OCI-LY3 (cell line): ENCODE data around the gene OTOGL.

Experiments
- H2AFZ ChIP-seq: fragments of 200-600, 300-600 bp; shearing (Covaris generic); 2 replicates; pipeline ENCODE4 v1.6.0; 2014; ENCODE audit warnings: antibody characterized with exemption, low read depth, low read length
- H3K27ac ChIP-seq: fragments of 200-600, 300-600 bp; sonication (generic); 2 replicates; pipeline ENCODE4 v1.5.1; 2014; ENCODE audit warnings: mild to moderate bottlenecking, low read length, moderate library complexity, mixed read lengths
- H3K27me3 ChIP-seq: fragments of 200-600, 300-600 bp; sonication (generic); 2 replicates; pipeline ENCODE4 v1.6.1; 2014; ENCODE audit warnings: low read depth, low read length, mixed read lengths
- H3K36me3 ChIP-seq: fragments of 200-600, 300-600 bp; sonication (generic); replicated peaks from 2 replicates; pipeline ENCODE3; 2014; ENCODE audit warnings: low read depth, low read length, mixed read lengths
- H3K4me1 ChIP-seq: fragments of 300-600, 200-600 bp; sonication (generic); 2 replicates; pipeline ENCODE4 v1.6.1; 2014; ENCODE audit warnings: low read length, mixed read lengths
- H3K4me2 ChIP-seq: fragments of 200-600, 300-600 bp; sonication (generic); 2 replicates; pipeline ENCODE4 v1.6.1; 2014; ENCODE audit warnings: low read length, mixed read lengths
- H3K4me3 ChIP-seq: fragments of 300-600, 200-600 bp; sonication (generic); 2 replicates; pipeline ENCODE4 v1.5.1; 2014; ENCODE audit warnings: antibody characterized with exemption, mild to moderate bottlenecking, low read length, moderate library complexity
- H3K79me2 ChIP-seq: fragments of 300-600, 200-600 bp; shearing (Covaris generic); 2 replicates; pipeline ENCODE4 v1.6.1; 2014; ENCODE audit warnings: mild to moderate bottlenecking, low read length, mixed read lengths
- H3K9ac ChIP-seq: fragments of 300-600, 200-600 bp; shearing (Covaris generic); 2 replicates; pipeline ENCODE4 v1.6.0; 2014; ENCODE audit warnings: mild to moderate bottlenecking, low read length, moderate library complexity
- H3K9me3 ChIP-seq: fragments of 200-600, 300-600 bp; shearing (Covaris generic); 2 replicates; pipeline ENCODE4 v1.6.1; 2014; ENCODE audit warnings: low read length, mixed read lengths; ENCODE audit not compliant: insufficient read depth
- H4K20me1 ChIP-seq: fragments of 200-600, 300-600 bp; sonication (generic); 2 replicates; pipeline ENCODE4 v1.6.1; 2016; ENCODE audit warnings: low read length, mixed read lengths; ENCODE audit not compliant: insufficient read depth
- CTCF ChIP-seq: fragments of 200-600, 300-600 bp; sonication (generic); IDR thresholded peaks from 2 replicates; pipeline ENCODE4 v1.5.1; 2014; ENCODE audit warnings: antibody characterized with exemption, low read length, low read depth
- EZH2phosphoT487 ChIP-seq: fragments of 200-600 bp; shearing (Covaris generic); IDR thresholded peaks from 2 replicates; pipeline ENCODE4 v1.6.1; 2018; ENCODE audit warnings: antibody characterized with exemption, mixed run types, low read depth

The OTOGL gene

GRCh38 chr12:80377140-80377794 lies 277.9 kb downstream of the OTOGL start:
- Histone ChIP-seq H3K4me2 (no peak overlapping the region), H3K79me2 (no peaks in the 10 kb centered on the region), H3K9me3 (no peaks in the 10 kb centered on the region), H3K27me3 (no peaks in the 10 kb centered on the region), H2AFZ (no peak overlapping the region), H3K4me1 (no peaks in the 10 kb centered on the region), H3K4me3 (no peak overlapping the region), H3K36me3 (no peaks in the 10 kb centered on the region), H3K9ac (no peak overlapping the region), H4K20me1 (no peaks in the 10 kb centered on the region), H3K27ac (no peak overlapping the region)
- TF ChIP-seq CTCF (no peak), EZH2phosphoT487 (no peak)

- H3K4me1 ChIP-seq = no peaks in the 10 kb centered on the region
- no peaks in the 10 kb centered on the region for H3K79me2 ChIP-seq
- H3K4me2 ChIP-seq = no peak overlapping the region
- no peak overlapping the region for H3K4me3 ChIP-seq
- H2AFZ ChIP-seq = no peak overlapping the region
- H3K36me3 ChIP-seq = no peaks in the 10 kb centered on the region
- no peak overlapping the region for H3K27ac ChIP-seq
- no peak overlapping the region for H3K9ac ChIP-seq
- H4K20me1 ChIP-seq = no peaks in the 10 kb centered on the region
- no peaks in the 10 kb centered on the region for H3K27me3 ChIP-seq
- no peaks in the 10 kb centered on the region for H3K9me3 ChIP-seq
- no peak for TF ChIP-seq CTCF
- no peak for TF ChIP-seq EZH2phosphoT487
Measured at GRCh38 chr12:80381121-80381520, 281.8 kb downstream of the OTOGL start.

- TF ChIP-seq EZH2phosphoT487 (no peak), CTCF (no peak)
- Histone ChIP-seq H3K79me2 (no peaks in the 10 kb centered on the region), H3K27me3 (no peaks in the 10 kb centered on the region), H3K9me3 (no peaks in the 10 kb centered on the region), H3K4me2 (no peak overlapping the region), H3K27ac (no peak overlapping the region), H4K20me1 (no peaks in the 10 kb centered on the region), H3K36me3 (no peaks in the 10 kb centered on the region), H3K4me1 (no peaks in the 10 kb centered on the region), H3K4me3 (no peak overlapping the region), H2AFZ (no peak overlapping the region), H3K9ac (no peak overlapping the region)
Measured at GRCh38 chr12:80382254-80382653, 282.9 kb downstream of the OTOGL start.

GRCh38 chr12:80400571-80400991 lies 301.2 kb downstream of the OTOGL start:
- no peaks in the 10 kb centered on the region for H3K4me1 ChIP-seq
- H3K4me2 ChIP-seq = no peak overlapping the region
- no peak overlapping the region for H3K4me3 ChIP-seq
- H3K9ac ChIP-seq = no peak overlapping the region
- H3K27me3 ChIP-seq = no peaks in the 10 kb centered on the region
- H3K27ac ChIP-seq = no peak overlapping the region
- H2AFZ ChIP-seq = no peak overlapping the region
- TF ChIP-seq CTCF = no peak
- TF ChIP-seq EZH2phosphoT487 = no peak
- H3K79me2 ChIP-seq = no peaks in the 10 kb centered on the region
- no peaks in the 10 kb centered on the region for H4K20me1 ChIP-seq
- H3K9me3 ChIP-seq = no peaks in the 10 kb centered on the region
- no peaks in the 10 kb centered on the region for H3K36me3 ChIP-seq
